NCI-H345 (cell line): ENCODE data around the gene CNTN1.

Source experiments
- DNase-seq: peaks from one replicate; lab custom pipeline; 2025; lab: John Stamatoyannopoulos, UW

CNTN1 gene

GRCh38 chr12:40970320-40970907 lies 278.2 kb downstream of the CNTN1 start:
- DNase-seq: no peak

GRCh38 chr12:40971911-40972310 lies 279.7 kb downstream of the CNTN1 start:
- DNase-seq: no peak

GRCh38 chr12:40976546-40976945 lies 284.3 kb downstream of the CNTN1 start:
- no peak for DNase-seq

- DNase-seq: no peak
Observed at GRCh38 chr12:40980427-40980961, 288.3 kb downstream of the CNTN1 start.

DNA sequence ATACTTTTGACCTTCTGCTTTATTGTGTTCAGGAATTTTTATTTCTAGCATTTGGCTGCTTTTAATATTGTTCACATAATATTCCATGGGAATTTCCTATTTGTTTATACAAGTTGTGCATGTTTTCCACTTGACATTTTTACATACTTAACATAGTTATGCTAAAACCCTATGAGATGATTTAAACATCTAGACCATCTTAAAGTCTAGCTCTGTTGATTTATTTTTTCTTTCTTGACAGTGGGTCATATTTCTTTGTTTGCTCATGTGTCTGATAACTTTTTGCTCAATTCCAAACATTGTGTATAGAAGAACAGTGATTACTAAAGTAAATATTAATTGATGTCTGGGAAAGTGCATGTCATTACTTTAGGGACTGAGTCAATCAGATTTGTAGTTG lies 293.8 kb downstream of the CNTN1 start:
- DNase-seq: no peak

DNA sequence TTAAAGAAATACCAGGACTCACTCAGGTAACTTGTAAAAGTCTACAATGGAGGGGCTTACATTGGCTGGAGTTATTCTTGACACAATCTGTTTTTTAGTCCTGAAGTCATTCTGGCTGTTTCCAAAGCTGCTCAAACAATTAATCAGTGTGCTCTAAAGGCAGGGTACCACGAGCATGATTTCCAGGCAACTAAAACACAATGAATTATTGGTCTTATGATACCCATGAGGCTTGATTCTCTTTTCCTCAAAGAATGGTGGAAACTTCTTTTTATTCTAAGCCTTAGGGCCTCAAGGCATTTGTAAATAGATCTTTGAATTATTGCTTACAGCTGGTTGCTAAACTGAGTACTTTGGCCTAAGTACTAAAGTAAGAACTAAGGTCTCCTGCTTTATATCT lies 296.1 kb downstream of the CNTN1 start:
- DNase-seq: no peak

- DNase-seq: no peak
Observed at GRCh38 chr12:40988824-40989223, 296.6 kb downstream of the CNTN1 start.

DNA sequence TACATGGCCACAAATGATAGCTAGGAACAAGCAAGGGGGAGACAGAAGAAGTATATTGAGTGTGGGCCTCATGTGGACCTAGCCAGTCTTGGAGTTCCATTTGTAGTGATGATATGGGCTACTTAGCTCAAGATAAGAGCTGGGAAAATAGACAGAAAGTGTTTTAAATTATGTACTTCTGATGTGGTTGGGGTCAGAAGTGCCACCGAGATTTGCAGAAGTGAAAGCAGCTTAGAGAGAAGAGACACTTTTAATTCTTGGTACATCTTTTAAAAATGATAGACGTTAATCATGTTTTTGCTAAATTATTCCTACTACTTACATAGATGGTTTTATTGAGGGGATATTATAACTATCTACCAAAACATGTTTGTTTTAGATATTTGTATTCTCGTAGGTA lies 297.5 kb downstream of the CNTN1 start:
- no peak for DNase-seq

DNA sequence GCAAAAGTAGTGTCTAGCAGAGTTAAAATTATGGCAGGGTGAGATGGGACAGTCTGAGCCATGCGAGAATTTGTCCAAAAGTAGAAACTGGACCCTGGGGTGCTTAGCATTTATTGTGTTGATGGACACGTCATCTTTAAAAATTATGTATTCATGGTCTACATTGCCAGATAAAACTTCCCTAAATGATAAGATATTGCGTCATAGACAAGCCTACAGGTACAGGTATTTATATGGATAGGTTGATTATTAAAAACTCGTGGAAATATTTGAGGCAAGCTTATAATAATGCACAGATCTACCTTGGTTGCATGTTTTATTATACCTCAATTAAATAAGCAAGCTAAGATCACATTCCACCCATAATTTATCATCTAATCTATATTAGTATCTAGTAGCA lies 299.9 kb downstream of the CNTN1 start:
- no peak for DNase-seq

GRCh38 chr12:40992674-40993073 lies 300.4 kb downstream of the CNTN1 start:
- DNase-seq: no peak

DNA sequence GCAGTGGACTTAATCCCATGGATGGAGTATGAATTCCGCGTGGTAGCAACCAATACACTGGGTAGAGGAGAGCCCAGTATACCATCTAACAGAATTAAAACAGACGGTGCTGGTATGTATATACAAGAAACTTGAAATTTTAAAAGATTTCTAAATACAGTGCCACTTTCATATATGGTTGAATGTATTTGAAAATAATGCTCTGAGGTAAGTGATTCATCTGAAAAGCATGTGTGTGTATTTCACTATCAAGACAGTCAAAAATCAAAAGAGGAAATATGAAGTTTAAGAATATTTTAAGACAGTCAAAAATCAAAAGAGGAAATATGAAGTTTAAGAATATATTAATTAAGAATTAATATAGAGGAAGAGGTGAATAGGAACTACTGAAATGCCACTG lies 300.9 kb downstream of the CNTN1 start:
- no peak for DNase-seq

- no peak for DNase-seq
Observed at GRCh38 chr12:40996091-40996490, 303.9 kb downstream of the CNTN1 start.

- no peak for DNase-seq
Observed at GRCh38 chr12:40999210-40999609, 307.0 kb downstream of the CNTN1 start.

DNA sequence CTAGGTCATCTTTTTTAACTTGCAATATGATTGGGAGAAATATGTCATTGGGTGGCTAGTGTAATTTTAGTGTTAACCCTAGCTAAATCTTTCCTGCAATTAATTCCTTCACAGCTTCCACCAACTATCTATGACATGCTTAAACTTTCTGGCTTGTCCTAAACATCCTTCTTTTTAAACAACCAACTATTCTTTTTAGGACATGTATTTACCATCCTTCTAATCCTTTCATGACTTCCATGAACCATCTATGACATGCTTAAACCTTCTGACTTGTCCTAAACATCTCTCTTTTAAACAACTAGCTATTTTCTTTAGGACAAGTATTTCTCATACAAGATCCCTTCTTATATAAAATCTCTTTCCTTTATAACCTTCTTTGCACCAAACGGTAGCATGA lies 316.2 kb downstream of the CNTN1 start:
- DNase-seq: no peak

DNA sequence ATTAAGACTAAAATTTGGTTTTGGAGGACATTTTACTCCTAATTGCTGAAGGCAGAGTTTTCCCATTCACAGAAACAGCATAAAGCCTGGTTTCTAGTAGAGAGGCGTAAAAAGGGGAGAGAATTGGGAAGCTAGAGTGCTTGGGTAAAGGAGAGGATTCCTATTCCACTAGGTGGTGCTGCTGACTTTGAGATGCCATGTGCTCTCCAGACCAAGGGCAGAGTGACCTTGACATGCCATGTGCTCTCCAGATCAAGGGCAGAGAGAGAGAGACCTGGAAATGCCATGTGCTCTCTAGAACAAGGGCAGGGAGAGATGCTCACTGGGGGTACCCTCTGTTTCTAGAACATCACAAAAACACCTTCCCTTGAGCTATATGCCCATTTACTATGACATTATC lies 319.7 kb downstream of the CNTN1 start:
- DNase-seq: no peak

DNA sequence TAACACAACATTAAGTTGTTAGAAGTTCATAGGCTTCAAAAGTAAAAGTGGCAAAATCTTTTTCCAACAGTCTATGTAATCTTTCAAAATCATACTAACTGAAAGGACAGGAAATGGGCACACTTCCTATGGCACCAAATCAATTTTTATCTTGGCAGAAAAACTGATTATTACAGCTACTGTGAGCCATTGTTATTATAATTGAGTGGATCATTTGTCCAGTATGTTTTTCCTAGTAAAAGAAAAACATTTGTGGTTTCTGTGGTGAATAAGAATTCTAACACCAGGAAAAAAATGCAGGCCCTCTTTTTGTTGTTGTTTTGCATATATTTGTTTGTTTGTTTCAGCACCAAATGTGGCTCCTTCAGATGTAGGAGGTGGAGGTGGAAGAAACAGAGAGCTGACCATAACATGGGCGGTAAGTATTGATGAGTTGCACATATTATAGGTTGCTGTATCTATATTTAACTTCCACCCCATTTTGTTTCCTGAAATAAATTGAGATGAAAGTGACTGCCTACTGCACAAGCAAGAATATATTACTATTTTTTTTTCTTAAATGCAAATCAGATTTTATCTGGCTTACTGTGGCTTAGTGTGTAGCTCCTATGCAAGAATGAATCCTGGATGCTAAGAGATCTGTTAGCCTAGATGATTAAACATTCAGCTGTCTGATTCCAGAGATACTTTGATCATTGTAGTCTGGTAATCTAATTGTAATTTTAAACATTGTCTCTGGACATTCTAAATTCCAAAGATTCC lies 321.8 kb downstream of the CNTN1 start:
- no peak for DNase-seq

DNA sequence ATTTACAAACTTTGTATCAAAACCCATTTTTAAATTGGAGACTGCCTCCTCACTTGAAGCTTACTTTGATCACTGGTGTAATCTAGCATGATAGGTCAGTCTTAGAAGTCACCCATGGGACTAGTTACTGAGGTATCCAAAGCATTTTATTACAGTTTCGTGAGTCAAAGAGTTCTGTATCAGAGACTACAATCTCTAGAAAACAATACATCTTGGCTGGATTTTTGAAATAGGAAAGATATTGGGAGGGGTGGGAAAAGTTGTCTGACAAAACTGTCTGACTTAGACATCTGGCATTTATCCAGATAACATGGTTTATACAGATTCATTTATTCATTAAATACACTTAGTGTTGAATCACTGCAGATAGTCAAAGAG lies 322.4 kb downstream of the CNTN1 start:
- no peak for DNase-seq

DNA sequence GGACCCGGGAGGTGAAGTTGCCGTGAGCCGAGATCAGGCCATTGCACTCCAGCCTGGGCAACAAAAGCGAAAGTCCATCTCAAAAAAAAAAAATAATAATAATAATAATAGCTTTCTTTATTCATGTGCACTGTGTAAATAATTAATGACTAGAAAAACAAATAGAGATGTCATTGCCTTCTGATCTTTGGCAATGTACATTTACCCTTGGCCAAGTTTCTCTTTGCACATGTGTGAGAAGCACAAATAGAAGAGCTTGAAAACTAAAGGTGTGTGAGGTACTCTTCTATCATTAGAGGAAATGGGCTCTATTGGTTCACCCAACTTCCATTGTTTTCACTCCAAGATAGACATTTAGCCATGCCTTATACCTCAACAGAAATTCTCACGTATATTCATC lies 325.8 kb downstream of the CNTN1 start:
- DNase-seq: no peak

DNA sequence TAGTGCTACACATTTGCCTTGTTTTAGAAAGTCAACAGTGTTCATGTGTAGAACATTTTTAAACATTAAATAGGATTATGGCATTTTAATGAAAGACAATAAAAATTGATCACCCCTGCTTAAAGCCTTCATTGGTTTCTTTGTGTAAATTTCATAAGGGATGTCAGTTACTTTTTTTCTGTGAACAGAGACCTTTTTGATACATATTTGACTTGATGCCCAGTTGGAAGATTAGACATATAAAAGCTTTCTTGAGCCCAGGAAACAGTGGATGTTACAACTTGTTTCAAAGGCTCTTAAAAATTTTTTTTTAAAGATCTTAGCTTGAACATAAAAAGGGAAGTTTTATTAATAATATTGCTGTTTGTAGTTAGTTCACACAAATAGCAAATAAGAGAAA lies 327.2 kb downstream of the CNTN1 start:
- DNase-seq: no peak

DNA sequence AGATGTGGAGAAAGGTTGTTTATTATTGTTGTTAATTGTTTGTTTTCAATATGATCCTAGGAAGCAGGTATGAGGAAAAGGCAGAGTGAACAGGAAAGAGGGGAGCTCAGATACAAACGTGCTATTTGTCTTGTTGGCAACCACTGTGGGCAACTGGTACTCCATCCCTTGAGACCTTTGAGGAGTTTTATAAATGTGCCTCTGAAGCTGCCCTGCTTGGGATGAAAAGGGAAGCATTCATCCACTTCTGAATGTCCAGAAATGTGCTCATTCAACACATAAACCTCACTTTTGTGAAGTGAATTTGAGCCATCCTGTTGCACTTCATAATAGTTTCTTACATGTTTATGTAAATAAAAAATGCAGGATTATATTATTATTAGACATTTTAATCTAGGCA lies 331.6 kb downstream of the CNTN1 start:
- DNase-seq: no peak

GRCh38 chr12:41026151-41026550 lies 333.9 kb downstream of the CNTN1 start:
- no peak for DNase-seq

- DNase-seq: no peak
Observed at GRCh38 chr12:41032386-41032785, 340.1 kb downstream of the CNTN1 start.

- DNase-seq: no peak
Observed at GRCh38 chr12:41034686-41035085, 342.4 kb downstream of the CNTN1 start.

DNA sequence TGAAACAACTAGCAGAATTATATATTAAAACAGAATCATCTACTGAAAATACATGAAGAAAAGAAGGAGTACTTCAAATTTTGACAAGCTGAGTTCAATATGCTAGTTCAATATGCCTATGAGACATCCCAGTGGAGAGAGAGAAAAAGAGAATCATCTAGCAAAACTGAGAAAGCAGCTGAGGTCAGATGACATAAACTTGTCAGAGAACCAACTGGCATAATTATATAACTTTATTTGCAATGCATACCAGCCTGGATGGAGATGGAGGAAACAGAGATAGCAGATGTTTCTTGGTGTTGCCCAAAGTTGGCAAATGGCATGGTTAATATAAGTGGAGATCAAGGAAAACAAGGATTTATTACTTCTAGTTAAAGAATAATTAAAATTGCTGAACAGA lies 347.2 kb downstream of the CNTN1 start:
- no peak for DNase-seq
